Measurements from ENCODE around the gene NFKBIL1. TPM values are rescaled to one million over a fixed set of nuclear protein-coding genes. Genes with fewer than 3 reads are reported as not detected.

Gene NFKBIL1
- polyA plus RNA-seq, 1 of the 3 experiments (the other 2 are of a cell fraction) = 17.1 TPM

DNA sequence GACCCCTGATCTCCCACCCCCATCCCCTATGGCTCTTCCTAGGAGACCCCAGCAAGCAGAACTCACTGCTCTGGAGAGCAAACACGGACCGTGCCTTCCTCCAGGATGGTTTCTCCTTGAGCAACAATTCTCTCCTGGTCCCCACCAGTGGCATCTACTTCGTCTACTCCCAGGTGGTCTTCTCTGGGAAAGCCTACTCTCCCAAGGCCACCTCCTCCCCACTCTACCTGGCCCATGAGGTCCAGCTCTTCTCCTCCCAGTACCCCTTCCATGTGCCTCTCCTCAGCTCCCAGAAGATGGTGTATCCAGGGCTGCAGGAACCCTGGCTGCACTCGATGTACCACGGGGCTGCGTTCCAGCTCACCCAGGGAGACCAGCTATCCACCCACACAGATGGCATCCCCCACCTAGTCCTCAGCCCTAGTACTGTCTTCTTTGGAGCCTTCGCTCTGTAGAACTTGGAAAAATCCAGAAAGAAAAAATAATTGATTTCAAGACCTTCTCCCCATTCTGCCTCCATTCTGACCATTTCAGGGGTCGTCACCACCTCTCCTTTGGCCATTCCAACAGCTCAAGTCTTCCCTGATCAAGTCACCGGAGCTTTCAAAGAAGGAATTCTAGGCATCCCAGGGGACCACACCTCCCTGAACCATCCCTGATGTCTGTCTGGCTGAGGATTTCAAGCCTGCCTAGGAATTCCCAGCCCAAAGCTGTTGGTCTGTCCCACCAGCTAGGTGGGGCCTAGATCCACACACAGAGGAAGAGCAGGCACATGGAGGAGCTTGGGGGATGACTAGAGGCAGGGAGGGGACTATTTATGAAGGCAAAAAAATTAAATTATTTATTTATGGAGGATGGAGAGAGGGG, 26.1 kb downstream of the NFKBIL1 start:
- POLR2A ChIA-PET = no interaction called here
- Histone ChIP-seq H3K79me2 (ENCODE audit: insufficient read depth) (no peaks in the 10 kb centered on the region), H3K9me2 (no peaks in the 10 kb centered on the region), H3K4me2 (no peak overlapping the region), H3K4me3 (ENCODE audit: low read depth in 2 of 2, low read length in 1 of 2) (no peak overlapping the region), H3K9ac (no peak overlapping the region), H2AFZ (ENCODE audit: low read depth) (no peak overlapping the region), H4K20me1 (ENCODE audit: insufficient read depth) (no peaks in the 10 kb centered on the region), H3F3A (replicated peaks; ENCODE audit: insufficient read depth) (peaks cover 2% of the 10 kb centered on the region), H3K4me1 (ENCODE audit: control insufficient read depth in 1 of 2, insufficient read depth in 2 of 2, low read depth in 1 of 2, low read length in 1 of 2) (no peaks in the 10 kb centered on the region; a peak in 1 of 4 replicates), H3K9me3 (no peaks in the 10 kb centered on the region; the same call in 1 of the 2 replicates), H3K27me3 (ENCODE audit: insufficient read depth) (no peaks in the 10 kb centered on the region), H3K36me3 (replicated peaks in 1 of 2; ENCODE audit: control insufficient read depth in 1 of 2, insufficient read depth in 2 of 2, low read length in 1 of 2) (no peaks in the 10 kb centered on the region), H3K27ac (ENCODE audit: low read depth in 2 of 2, low read length in 1 of 2) (no peak overlapping the region)
- 56% methylated on average over 9 of the region's 9 CpGs for WGBS (ENCODE audit: low lambda C conversion rate)
- TF ChIP-seq POLR2AphosphoS5 (IDR thresholded peaks at IDR 0.05; ENCODE audit: low read depth, low read length) (no peak), SMC3 (IDR thresholded peaks at IDR 0.05; ENCODE audit: low read depth, low read length) (no peak), FOXJ3 (CRISPR knock-in tag; IDR thresholded peaks at IDR 0.05) (no peak), SIN3A (IDR thresholded peaks at IDR 0.05; ENCODE audit: borderline replicate concordance, low read depth, low read length) (no peak), TEAD4 (IDR thresholded peaks at IDR 0.05; ENCODE audit: borderline replicate concordance, insufficient read depth) (no peak), RFX5 (IDR thresholded peaks at IDR 0.05; ENCODE audit: low read length) (no peak), EZH2phosphoT487 (IDR thresholded peaks at IDR 0.05; ENCODE audit: borderline replicate concordance, low read depth) (no peak), TCF12 (IDR thresholded peaks at IDR 0.05) (no peak), TAF1 (IDR thresholded peaks at IDR 0.05; ENCODE audit: borderline replicate concordance, low read depth, low read length) (no peak), YY1 (IDR thresholded peaks at IDR 0.05; ENCODE audit: low read depth) (no peak)
- TF ChIP-seq, protein P1, sequence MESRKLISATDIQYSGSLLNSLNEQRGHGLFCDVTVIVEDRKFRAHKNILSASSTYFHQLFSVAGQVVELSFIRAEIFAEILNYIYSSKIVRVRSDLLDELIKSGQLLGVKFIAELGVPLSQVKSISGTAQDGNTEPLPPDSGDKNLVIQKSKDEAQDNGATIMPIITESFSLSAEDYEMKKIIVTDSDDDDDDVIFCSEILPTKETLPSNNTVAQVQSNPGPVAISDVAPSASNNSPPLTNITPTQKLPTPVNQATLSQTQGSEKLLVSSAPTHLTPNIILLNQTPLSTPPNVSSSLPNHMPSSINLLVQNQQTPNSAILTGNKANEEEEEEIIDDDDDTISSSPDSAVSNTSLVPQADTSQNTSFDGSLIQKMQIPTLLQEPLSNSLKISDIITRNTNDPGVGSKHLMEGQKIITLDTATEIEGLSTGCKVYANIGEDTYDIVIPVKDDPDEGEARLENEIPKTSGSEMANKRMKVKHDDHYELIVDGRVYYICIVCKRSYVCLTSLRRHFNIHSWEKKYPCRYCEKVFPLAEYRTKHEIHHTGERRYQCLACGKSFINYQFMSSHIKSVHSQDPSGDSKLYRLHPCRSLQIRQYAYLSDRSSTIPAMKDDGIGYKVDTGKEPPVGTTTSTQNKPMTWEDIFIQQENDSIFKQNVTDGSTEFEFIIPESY (IDR thresholded peaks at IDR 0.05; ENCODE audit: borderline replicate concordance, low read depth) = no peak
- TF ChIP-seq, protein P2, sequence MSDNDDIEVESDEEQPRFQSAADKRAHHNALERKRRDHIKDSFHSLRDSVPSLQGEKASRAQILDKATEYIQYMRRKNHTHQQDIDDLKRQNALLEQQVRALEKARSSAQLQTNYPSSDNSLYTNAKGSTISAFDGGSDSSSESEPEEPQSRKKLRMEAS (IDR thresholded peaks at IDR 0.05; ENCODE audit: low read depth) = no peak
- no peak for DNase-seq
- CTCF ChIA-PET = interaction anchor here (0.9 to 17.6 kb wide), 5 partner anchors 10 to 67 kb away, joined by 3 to 312 read pairs (median 3); partner anchors contain the start of genes ATP6V1G2 and NFKBIL1
